K562 (cell line): ENCODE results near the gene LDLRAD3. TPM values are rescaled to one million over a fixed set of nuclear protein-coding genes. Genes with fewer than 3 reads are reported as not detected.

ENCODE experiments used
- ARID1B ChIP-seq: fragments of 450-650 bp; IDR thresholded peaks from 2 replicates; pipeline ENCODE4 v1.6.1; 2016; ENCODE audit warnings: antibody characterized with exemption, mild to moderate bottlenecking, inconsistent platforms
- CBFA2T3 ChIP-seq: fragments of 450-650 bp; IDR thresholded peaks from 2 replicates; pipeline ENCODE4 v1.6.1; 2017
- CBFB ChIP-seq: sonication (generic); formaldehyde crosslinking; IDR thresholded peaks from 2 replicates; pipeline ENCODE4 v1.4.0; 2020; ENCODE audit warnings: mild to moderate bottlenecking, missing genetic modification reagents
- CC2D1A ChIP-seq: fragments of 450-650 bp; IDR thresholded peaks from 2 replicates; pipeline ENCODE4 v1.6.1; 2017; ENCODE audit warnings: mild to moderate bottlenecking
- CEBPG ChIP-seq, 3 experiments: fragments of 200-800 bp in 1 of 3; sonication (Bioruptor generic) in 1 of 3; sonication (generic) in 1 of 3; formaldehyde crosslinking in 1 of 3; IDR thresholded peaks in 2 of 3; conservative IDR thresholded peaks in 1 of 3; 2 replicates each; pipeline versions ENCODE4 v1.6.1 to v1.8.0; 2016 to 2022; ENCODE audit warnings: missing compliant biosample characterization in 2 of 3, missing genetic modification characterization in 2 of 3, mild to moderate bottlenecking in 1 of 3, missing genetic modification reagents in 1 of 3
- ELF1 ChIP-seq: fragments of 200-800 bp; sonication (Bioruptor generic); IDR thresholded peaks from 2 replicates; pipeline ENCODE4 v1.6.1; 2016; ENCODE audit warnings: missing genetic modification characterization, missing compliant biosample characterization
- EP300 ChIP-seq: IDR thresholded peaks from 2 replicates; pipeline ENCODE4 v1.6.1; 2012; ENCODE audit warnings: low read length, improper control_type of control experiment
- ETV5 ChIP-seq: sonication (generic); formaldehyde crosslinking; IDR thresholded peaks from 2 replicates; pipeline ENCODE4 v1.4.0; 2020; ENCODE audit warnings: low read depth, mild to moderate bottlenecking, missing genetic modification reagents
- ETV6 ChIP-seq, 3 experiments: fragments of 150-350 bp in 1 of 3; sonication (generic) in 1 of 3; formaldehyde crosslinking in 1 of 3; IDR thresholded peaks; 2 replicates each; pipeline versions ENCODE4 v1.6.1 to v1.8.0; 2014 to 2022; ENCODE audit warnings: borderline replicate concordance in 2 of 3, low read depth in 2 of 3, antibody characterized with exemption in 1 of 3, low read length in 1 of 3, mild to moderate bottlenecking in 1 of 3, missing genetic modification reagents in 1 of 3
- FOSL1 ChIP-seq: fragments of 200-800 bp; sonication (Bioruptor generic); conservative IDR thresholded peaks from 2 replicates; pipeline ENCODE4 v1.6.1; 2016; ENCODE audit warnings: missing genetic modification characterization, missing compliant biosample characterization
- KLF16 ChIP-seq: IDR thresholded peaks from 2 replicates; pipeline ENCODE4 v1.6.1; 2016; ENCODE audit warnings: antibody characterized with exemption
- LCOR ChIP-seq: sonication (generic); formaldehyde crosslinking; IDR thresholded peaks from 2 replicates; pipeline ENCODE4 v1.8.0; 2022; ENCODE audit warnings: mild to moderate bottlenecking, missing genetic modification reagents
- LEF1 ChIP-seq: fragments of 450-650 bp; IDR thresholded peaks from 2 replicates; pipeline ENCODE4 v1.6.1; 2016; ENCODE audit warnings: mild to moderate bottlenecking
- MAZ ChIP-seq, 2 experiments: fragments of 450-650 bp in 1 of 2; sonication (generic) in 1 of 2; formaldehyde crosslinking; IDR thresholded peaks in 1 of 2; conservative IDR thresholded peaks in 1 of 2; 2 replicates each; pipeline versions ENCODE4 v1.4.0 to v1.5.0; 2020; ENCODE audit warnings: mild to moderate bottlenecking in 1 of 2, missing genetic modification reagents in 1 of 2
- RCOR1 ChIP-seq, 2 experiments: IDR thresholded peaks; 2 replicates each; pipeline ENCODE4 v1.6.1; 2012; ENCODE audit warnings: low read depth in 2 of 2, low read length in 2 of 2, borderline replicate concordance in 1 of 2, improper control_type of control experiment in 1 of 2
- RNF2 ChIP-seq: sonication (generic); IDR thresholded peaks from 2 replicates; pipeline ENCODE4 v1.6.1; 2016
- SMAD4 ChIP-seq: fragments of 250-450 bp; sonication (Bioruptor Pico); conservative IDR thresholded peaks from 2 replicates; pipeline ENCODE4 v1.8.0; 2021; ENCODE audit warnings: inconsistent platforms, mild to moderate bottlenecking, moderate library complexity
- TBL1XR1 ChIP-seq, 2 experiments: IDR thresholded peaks; 2 replicates each; pipeline ENCODE4 v1.6.1; 2012; ENCODE audit warnings: improper control_type of control experiment in 2 of 2, low read length in 2 of 2, mild to moderate bottlenecking in 1 of 2
- ZNF197 ChIP-seq: fragments of 200-800 bp; sonication (Bioruptor generic); IDR thresholded peaks from 2 replicates; pipeline ENCODE4 v1.6.1; 2016; ENCODE audit warnings: low read depth, missing genetic modification characterization, missing compliant biosample characterization
- ZNF507 ChIP-seq: conservative IDR thresholded peaks from 2 replicates; pipeline ENCODE4 v1.6.1; 2017; ENCODE audit warnings: missing genetic modification characterization, missing compliant biosample characterization
- polyA plus RNA-seq, 8 experiments: library from polyadenylated mRNA; depleted of rRNA in 4 of 8; stranded (reverse) in 5 of 8; unstranded in 3 of 8; fragments of >200 nt; fragmentation: Nextera tagmentation in 2 of 8; fragmentation: Illumina TruSeq in 1 of 8; extraction: Ambion mirVana in 2 of 8; extraction: Trizol in 1 of 8; gene quantifications; 2 replicates each; pipeline versions ENCODE4 v1.2.1 to v1.2.3, GENCODE V29; 2011 to 2014; ENCODE audit warnings: inconsistent platforms in 1 of 8, missing spikeins in 1 of 8
- total RNA-seq, 7 experiments: library from RNA; depleted of rRNA in 6 of 7; stranded (reverse); fragments of >200 nt in 6 of 7; fragmentation: Illumina TruSeq in 2 of 7; extraction: Trizol in 2 of 7; gene quantifications; 2 replicates each; pipeline versions ENCODE4 v1.2.1 to v1.2.3, GENCODE V29; 2011 to 2021; ENCODE audit warnings: low replicate concordance in 1 of 7
- TF ChIP-seq, protein P1 (sequence below), 2 experiments: IDR thresholded peaks in 1 of 2; conservative IDR thresholded peaks in 1 of 2; 2 replicates each; pipeline ENCODE4 v1.6.1; 2016; ENCODE audit warnings: low read depth in 2 of 2, mild to moderate bottlenecking in 1 of 2, missing compliant biosample characterization in 1 of 2, missing genetic modification characterization in 1 of 2, moderate library complexity in 1 of 2
- TF ChIP-seq, protein P2 (sequence below), 2 experiments: fragments of 450-650 bp in 1 of 2; sonication (generic) in 1 of 2; formaldehyde crosslinking in 1 of 2; IDR thresholded peaks in 1 of 2; conservative IDR thresholded peaks in 1 of 2; 2 replicates each; pipeline versions ENCODE4 v1.6.1 to v1.8.1; 2016 to 2023; ENCODE audit warnings: mild to moderate bottlenecking in 2 of 2, moderate library complexity in 2 of 2, inconsistent platforms in 1 of 2, missing genetic modification reagents in 1 of 2
- TF ChIP-seq, protein P3 (sequence below): sonication (generic); IDR thresholded peaks from 2 replicates; pipeline ENCODE4 v1.6.1; 2016

LDLRAD3 gene
- total and polyA plus RNA-seq, 9 of the 15 experiments (the other 6 are each of a cell fraction or from before 2014, with no cell fraction given), result 0.73 to 7.2 (median 3.5) TPM

DNA sequence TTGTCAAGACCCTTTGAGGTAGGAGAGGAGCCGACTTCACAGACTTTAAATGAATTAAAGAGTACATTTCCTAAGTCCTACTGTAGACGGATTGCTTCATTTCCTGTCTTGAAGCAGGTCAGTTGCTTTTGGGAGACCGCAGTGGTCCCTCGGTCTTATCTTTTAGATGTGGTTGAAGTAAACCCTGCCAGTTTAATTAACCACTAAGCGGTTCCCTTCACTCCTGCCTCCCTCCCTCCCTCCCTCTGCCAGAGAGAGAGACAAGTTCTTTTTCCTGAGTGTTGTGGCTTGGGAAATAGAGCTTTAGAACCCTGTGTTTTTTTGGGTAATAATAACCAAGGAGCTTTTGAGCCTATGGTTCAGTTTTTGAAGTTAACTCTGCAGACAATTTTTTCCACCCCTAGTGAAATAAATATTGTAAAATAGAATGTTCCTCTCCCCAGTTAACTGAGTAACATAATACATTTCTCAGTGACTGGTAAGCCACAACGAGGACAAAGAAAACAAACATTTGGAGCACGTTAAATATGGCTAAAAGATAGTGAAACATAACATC is 147.5 kb downstream of the LDLRAD3 start (continued):
- TF ChIP-seq LCOR (peak; percentile 73; the same call in 1 of the 2 replicates), ZNF507 (tag) (no peak), CC2D1A (no peak), CEBPG (CRISPR knock-in tag; IDR thresholded peaks at IDR 0.05) (peak; percentile 84), CEBPG (tag; conservative IDR thresholded peaks at IDR 0.05 in 1 of 2, IDR thresholded peaks at IDR 0.05 in 1 of 2) (peak; percentile 95), ARID1B (peak; percentile 59), ELF1 (tag) (peak; percentile 54), MAZ (CRISPR knock-in tag; conservative IDR thresholded peaks at IDR 0.05 in 1 of 2, IDR thresholded peaks at IDR 0.05 in 1 of 2) (peak; percentile 22 to 86; a peak in 2 of 4 replicates), ETV5 (CRISPR knock-in tag) (peak; percentile 55; the same call in 1 of the 2 replicates), RNF2 (peak; percentile 91; the same call in 1 of the 2 replicates), CBFB (CRISPR knock-in tag) (no peak), TBL1XR1 (IDR thresholded peaks at IDR 0.05; ENCODE audit: low read length in 2 of 2) (peak in 1 of 2 experiments; percentile 29; a peak in 1 of 4 replicates), ZNF197 (CRISPR knock-in tag) (0 out of 2 replicates have a peak, but pooled peaks have one; percentile 31), EP300 (peak; percentile 84), LEF1 (0 out of 2 replicates have a peak, but pooled peaks have one; percentile 40), ETV6 (IDR thresholded peaks at IDR 0.05; ENCODE audit: borderline replicate concordance in 1 of 2, low read depth in 2 of 2, low read length in 1 of 2) (peak in 1 of 2 experiments; percentile 44; a peak in 1 of 4 replicates), ETV6 (CRISPR knock-in tag; IDR thresholded peaks at IDR 0.05; ENCODE audit: borderline replicate concordance) (no peak), CBFA2T3 (peak; percentile 29; the same call in 1 of the 2 replicates), FOSL1 (peak; percentile 43; the same call in 1 of the 2 replicates), SMAD4 (CRISPR knock-in tag) (peak; percentile 75), KLF16 (peak; percentile 30; the same call in 1 of the 2 replicates), RCOR1 (IDR thresholded peaks at IDR 0.05; ENCODE audit: borderline replicate concordance in 1 of 2, low read depth in 2 of 2, low read length in 2 of 2) (peak in 1 of 2 experiments; percentile 85; a peak in 2 of 4 replicates)
- TF ChIP-seq, protein P1, sequence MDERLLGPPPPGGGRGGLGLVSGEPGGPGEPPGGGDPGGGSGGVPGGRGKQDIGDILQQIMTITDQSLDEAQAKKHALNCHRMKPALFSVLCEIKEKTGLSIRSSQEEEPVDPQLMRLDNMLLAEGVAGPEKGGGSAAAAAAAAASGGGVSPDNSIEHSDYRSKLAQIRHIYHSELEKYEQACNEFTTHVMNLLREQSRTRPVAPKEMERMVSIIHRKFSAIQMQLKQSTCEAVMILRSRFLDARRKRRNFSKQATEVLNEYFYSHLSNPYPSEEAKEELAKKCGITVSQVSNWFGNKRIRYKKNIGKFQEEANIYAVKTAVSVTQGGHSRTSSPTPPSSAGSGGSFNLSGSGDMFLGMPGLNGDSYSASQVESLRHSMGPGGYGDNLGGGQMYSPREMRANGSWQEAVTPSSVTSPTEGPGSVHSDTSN (CRISPR knock-in tag; IDR thresholded peaks at IDR 0.05; ENCODE audit: low read depth), result no peak
- TF ChIP-seq, protein P1 (tag; conservative IDR thresholded peaks at IDR 0.05; ENCODE audit: low read depth), result no peak
- TF ChIP-seq, protein P2, sequence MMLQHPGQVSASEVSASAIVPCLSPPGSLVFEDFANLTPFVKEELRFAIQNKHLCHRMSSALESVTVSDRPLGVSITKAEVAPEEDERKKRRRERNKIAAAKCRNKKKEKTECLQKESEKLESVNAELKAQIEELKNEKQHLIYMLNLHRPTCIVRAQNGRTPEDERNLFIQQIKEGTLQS (IDR thresholded peaks at IDR 0.05), result peak; percentile 26; the same call in 1 of the 2 replicates
- TF ChIP-seq, protein P2 (CRISPR knock-in tag; conservative IDR thresholded peaks at IDR 0.05), result no peak
- TF ChIP-seq, protein P3, sequence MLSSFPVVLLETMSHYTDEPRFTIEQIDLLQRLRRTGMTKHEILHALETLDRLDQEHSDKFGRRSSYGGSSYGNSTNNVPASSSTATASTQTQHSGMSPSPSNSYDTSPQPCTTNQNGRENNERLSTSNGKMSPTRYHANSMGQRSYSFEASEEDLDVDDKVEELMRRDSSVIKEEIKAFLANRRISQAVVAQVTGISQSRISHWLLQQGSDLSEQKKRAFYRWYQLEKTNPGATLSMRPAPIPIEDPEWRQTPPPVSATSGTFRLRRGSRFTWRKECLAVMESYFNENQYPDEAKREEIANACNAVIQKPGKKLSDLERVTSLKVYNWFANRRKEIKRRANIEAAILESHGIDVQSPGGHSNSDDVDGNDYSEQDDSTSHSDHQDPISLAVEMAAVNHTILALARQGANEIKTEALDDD, result peak; percentile 82
